ACC112 (cell line): ENCODE results near the gene MYO7B.
"Not testable (repeated sequence)": the region's sequence is repeated elsewhere in the genome, so short reads cannot be mapped to it uniquely, and the experiment has no call there.

Experiments
- H2AFZ ChIP-seq: fragments of 200-600 bp; sonication (generic); one replicate; pipeline ENCODE4 v1.6.0; 2017; ENCODE audit warnings: antibody characterized with exemption, low read length; ENCODE audit not compliant: unreplicated experiment
- H3K27ac ChIP-seq: fragments of 200-600 bp; sonication (generic); 2 replicates; pipeline ENCODE4 v1.5.1; 2014; ENCODE audit warnings: low read depth, mild to moderate bottlenecking, antibody characterized with exemption, low read length, moderate library complexity
- H3K27me3 ChIP-seq: fragments of 200-600 bp; sonication (generic); 2 replicates; pipeline ENCODE4 v1.6.1; 2014; ENCODE audit warnings: mild to moderate bottlenecking, antibody characterized with exemption, low read length, moderate library complexity, mixed read lengths; ENCODE audit not compliant: insufficient read depth
- H3K36me3 ChIP-seq: fragments of 200-600 bp; sonication (generic); 2 replicates; pipeline ENCODE4 v1.6.1; 2016; ENCODE audit warnings: mild to moderate bottlenecking, antibody characterized with exemption, low read length, moderate library complexity, mixed read lengths; ENCODE audit not compliant: insufficient read depth
- H3K4me1 ChIP-seq: fragments of 200-600 bp; sonication (generic); one replicate; pipeline ENCODE4 v1.6.1; 2016; ENCODE audit warnings: low read length, mixed read lengths; ENCODE audit not compliant: insufficient read depth, unreplicated experiment, control insufficient read depth
- H3K4me3 ChIP-seq: fragments of 200-600 bp; sonication (generic); 2 replicates; pipeline ENCODE4 v1.5.1; 2014; ENCODE audit warnings: mild to moderate bottlenecking, low read depth, low read length
- H3K79me2 ChIP-seq: fragments of 200-600 bp; sonication (generic); one replicate; pipeline ENCODE4 v1.6.0; 2016; ENCODE audit warnings: low read length; ENCODE audit not compliant: control insufficient read depth, unreplicated experiment, insufficient read depth

Gene MYO7B

GRCh38 chr2:127532296-127532695 lies 3.2 kb upstream of the MYO7B start:
- no peak overlapping the region for H3K27ac ChIP-seq
- no peak overlapping the region for H3K4me3 ChIP-seq
- H3K4me1 ChIP-seq: peaks cover 10% of the 10 kb centered on the region
- H3K27me3 ChIP-seq: no peaks in the 10 kb centered on the region
- no peak overlapping the region for H2AFZ ChIP-seq
- H3K79me2 ChIP-seq: no peaks in the 10 kb centered on the region
- H3K36me3 ChIP-seq: no peaks in the 10 kb centered on the region

GRCh38 chr2:127535918-127536317 lies 435 bp downstream of the MYO7B start:
- no peak overlapping the region for H3K27ac ChIP-seq
- no peak overlapping the region for H3K4me3 ChIP-seq
- peaks cover 5% of the 10 kb centered on the region for H3K4me1 ChIP-seq

GRCh38 chr2:127536707-127537541 lies 1.4 kb downstream of the MYO7B start:
- Histone ChIP-seq H3K36me3 (no peaks in the 10 kb centered on the region), H3K27me3 (0 out of 2 replicates have a peak, but pooled peaks cover 3% of the 10 kb centered on the region), H3K4me1 (no peaks in the 10 kb centered on the region), H2AFZ (no peak overlapping the region), H3K4me3 (no peak overlapping the region), H3K79me2 (no peaks in the 10 kb centered on the region), H3K27ac (no peak overlapping the region)

More at GRCh38 chr2:127535918-127536317, 435 bp downstream of the MYO7B start:
- H3K79me2 ChIP-seq: no peaks in the 10 kb centered on the region
- no peaks in the 10 kb centered on the region for H3K36me3 ChIP-seq
- no peaks in the 10 kb centered on the region for H3K27me3 ChIP-seq
- H2AFZ ChIP-seq: no peak overlapping the region

- 0 out of 2 replicates have a peak, but pooled peaks cover 8% of the 10 kb centered on the region for H3K27me3 ChIP-seq
- H3K36me3 ChIP-seq: no peaks in the 10 kb centered on the region
- no peak overlapping the region for H3K27ac ChIP-seq
- H2AFZ ChIP-seq: no peak overlapping the region
- no peak overlapping the region for H3K4me3 ChIP-seq
- H3K4me1 ChIP-seq: no peaks in the 10 kb centered on the region
- H3K79me2 ChIP-seq: no peaks in the 10 kb centered on the region
These were observed 2.2 kb downstream of the MYO7B start for GRCh38 chr2:127537644-127538043.

- H3K4me1 ChIP-seq: no peaks in the 10 kb centered on the region
- H3K27me3 ChIP-seq: 0 out of 2 replicates have a peak, but pooled peaks cover 10% of the 10 kb centered on the region
- H3K4me3 ChIP-seq: no peak overlapping the region
- H2AFZ ChIP-seq: no peak overlapping the region
- no peaks in the 10 kb centered on the region for H3K36me3 ChIP-seq
- no peak overlapping the region for H3K27ac ChIP-seq
- no peaks in the 10 kb centered on the region for H3K79me2 ChIP-seq
These were observed 6.3 kb downstream of the MYO7B start for GRCh38 chr2:127541809-127542208.

- Histone ChIP-seq H3K79me2 (no peaks in the 10 kb centered on the region), H3K27ac (no peak overlapping the region), H3K4me3 (no peak overlapping the region), H3K4me1 (no peaks in the 10 kb centered on the region), H2AFZ (no peak overlapping the region), H3K27me3 (peaks cover 14% of the 10 kb centered on the region; the same call in 1 of the 2 replicates), H3K36me3 (no peaks in the 10 kb centered on the region)
These were observed 6.7 kb downstream of the MYO7B start for GRCh38 chr2:127542231-127542630.

GRCh38 chr2:127543013-127543501 lies 7.6 kb downstream of the MYO7B start:
- not testable (repeated sequence) for H3K4me3 ChIP-seq, H3K79me2 ChIP-seq, H3K36me3 ChIP-seq, H2AFZ ChIP-seq, H3K4me1 ChIP-seq, H3K27ac ChIP-seq
- peaks cover 20% of the 10 kb centered on the region for H3K27me3 ChIP-seq

GRCh38 chr2:127545189-127545588 lies 9.7 kb downstream of the MYO7B start:
- no peaks in the 10 kb centered on the region for H3K4me1 ChIP-seq
- no peak overlapping the region for H2AFZ ChIP-seq
- H3K4me3 ChIP-seq: no peak overlapping the region
- peaks cover 35% of the 10 kb centered on the region for H3K27me3 ChIP-seq
- no peaks in the 10 kb centered on the region for H3K79me2 ChIP-seq
- H3K36me3 ChIP-seq: no peaks in the 10 kb centered on the region
- no peak overlapping the region for H3K27ac ChIP-seq

GRCh38 chr2:127545796-127546195 lies 10.3 kb downstream of the MYO7B start:
- H3K4me3 ChIP-seq: no peak overlapping the region
- no peaks in the 10 kb centered on the region for H3K36me3 ChIP-seq
- H3K27ac ChIP-seq: no peak overlapping the region
- H3K4me1 ChIP-seq: no peaks in the 10 kb centered on the region
- H3K27me3 ChIP-seq: peaks cover 35% of the 10 kb centered on the region
- no peaks in the 10 kb centered on the region for H3K79me2 ChIP-seq
- H2AFZ ChIP-seq: no peak overlapping the region

- no peaks in the 10 kb centered on the region for H3K79me2 ChIP-seq
- H3K27me3 ChIP-seq: peaks cover 33% of the 10 kb centered on the region
- H3K27ac ChIP-seq: no peak overlapping the region
- no peaks in the 10 kb centered on the region for H3K4me1 ChIP-seq
- no peak overlapping the region for H2AFZ ChIP-seq
- H3K4me3 ChIP-seq: no peak overlapping the region
- no peaks in the 10 kb centered on the region for H3K36me3 ChIP-seq
These were observed 11.3 kb downstream of the MYO7B start for GRCh38 chr2:127546797-127547196.
